ENCODE results near the gene RASAL3.

RASAL3 gene

GRCh38 chr19:15449620-15450527 is 14.5 kb downstream of the RASAL3 start, which contains the start of gene WIZ (continued):
- TF ChIP-seq ZNF692 (tag by site-specific recombination; IDR thresholded peaks at IDR 0.05), result no peak
- 0 out of 2 replicates have a peak, but pooled peaks have one; percentile 9 for TF ChIP-seq ZNF398 (tag by site-specific recombination; IDR thresholded peaks at IDR 0.05)
- no peak for TF ChIP-seq PRDM6 (tag by site-specific recombination; IDR thresholded peaks at IDR 0.05)
- TF ChIP-seq ZBTB20 (tag by site-specific recombination; IDR thresholded peaks at IDR 0.05), result no peak
- no peak for TF ChIP-seq ZNF843 (tag by site-specific recombination; IDR thresholded peaks at IDR 0.05)
- no peak for TF ChIP-seq ZFP37 (tag by site-specific recombination; IDR thresholded peaks at IDR 0.05)
- TF ChIP-seq ZNF37A (tag by site-specific recombination; IDR thresholded peaks at IDR 0.05), result no peak
- TF ChIP-seq ZSCAN16 (tag by site-specific recombination; IDR thresholded peaks at IDR 0.05), result no peak
- TF ChIP-seq TCF7L2 (IDR thresholded peaks at IDR 0.05; ENCODE audit: borderline replicate concordance, low read depth, low read length), result no peak
- no peak for TF ChIP-seq ZNF426 (tag by site-specific recombination; IDR thresholded peaks at IDR 0.05)
- TF ChIP-seq IKZF3 (tag by site-specific recombination; IDR thresholded peaks at IDR 0.05), result no peak
- no peak for TF ChIP-seq ZNF24 (tag by site-specific recombination; IDR thresholded peaks at IDR 0.05)
- no peak for TF ChIP-seq ZNF433 (tag by site-specific recombination; IDR thresholded peaks at IDR 0.05; ENCODE audit: low read depth)
- TF ChIP-seq ZNF555 (tag by site-specific recombination; conservative IDR thresholded peaks at IDR 0.05), result no peak
- no peak for TF ChIP-seq ZNF354C (tag by site-specific recombination; IDR thresholded peaks at IDR 0.05; ENCODE audit: borderline replicate concordance, low read depth)
- TF ChIP-seq ZNF585B (tag by site-specific recombination; IDR thresholded peaks at IDR 0.05), result no peak
- TF ChIP-seq REST (tag by site-specific recombination; IDR thresholded peaks at IDR 0.05), result no peak
- no peak for TF ChIP-seq HOXD13 (CRISPR knock-in tag; IDR thresholded peaks at IDR 0.05; ENCODE audit: borderline replicate concordance)
- TF ChIP-seq ZNF223 (tag by site-specific recombination; IDR thresholded peaks at IDR 0.05), result no peak
- no peak for TF ChIP-seq ZNF639 (tag by site-specific recombination; IDR thresholded peaks at IDR 0.05)
- no peak for TF ChIP-seq SP2 (tag by site-specific recombination; IDR thresholded peaks at IDR 0.05)
- TF ChIP-seq ZNF114 (tag by site-specific recombination; IDR thresholded peaks at IDR 0.05), result no peak
- no peak for TF ChIP-seq ZNF184 (tag by site-specific recombination; IDR thresholded peaks at IDR 0.05)
- 0 out of 2 replicates have a peak, but pooled peaks have one; percentile 18 for TF ChIP-seq KLF7 (tag by site-specific recombination; IDR thresholded peaks at IDR 0.05; ENCODE audit: borderline replicate concordance)
- no peak for TF ChIP-seq KLF17 (tag by site-specific recombination; IDR thresholded peaks at IDR 0.05)
- no peak for TF ChIP-seq ZNF610 (tag by site-specific recombination; IDR thresholded peaks at IDR 0.05; ENCODE audit: borderline replicate concordance)
- no peak for TF ChIP-seq MZF1 (tag by site-specific recombination; IDR thresholded peaks at IDR 0.05; ENCODE audit: borderline replicate concordance)
- TF ChIP-seq ZNF133 (tag by site-specific recombination; IDR thresholded peaks at IDR 0.05), result peak; percentile 10; the same call in 1 of the 2 replicates
- no peak for TF ChIP-seq ZNF747 (tag by site-specific recombination; IDR thresholded peaks at IDR 0.05)
